A549 (cell line): ENCODE results near the gene CST4. TPM values are rescaled to one million over a fixed set of nuclear protein-coding genes. Genes with fewer than 3 reads are reported as not detected.

Experiments used
- ATAC-seq, 2 experiments: fragments of 200-7000 bp in 1 of 2; fragments of >200 bp in 1 of 2; cut with Nextera tagmentation in 1 of 2; cut with Tn5 transposase in 1 of 2; 3 replicates each; pipeline versions ENCODE4 v1.8.0 to v1.9.1; 2018 to 2020; ENCODE audit warnings: mild to moderate bottlenecking in 1 of 2, moderate library complexity in 1 of 2
- CTCF ChIA-PET: fragments of 300-600 bp; sonication (Branson Sonifier 250); formaldehyde crosslinking; extraction: SDS; loops from one replicate; lab custom pipeline; 2021; ENCODE audit warnings: antibody characterized with exemption, inconsistent platforms; lab: Yijun Ruan, JAX
- POLR2A ChIA-PET: fragments of 350-600 bp; formaldehyde crosslinking; extraction: SDS; loops from one replicate; lab custom pipeline; 2021; ENCODE audit warnings: antibody characterized with exemption, inconsistent platforms; lab: Yijun Ruan, JAX
- DNase-seq, 2 experiments: peaks; one replicate each; pipeline versions ENCODE4 v3.0.0 to v3.0.0-alpha.2; 2011 to 2016; ENCODE audit warnings: low read depth in 1 of 2, low spot score in 1 of 2
- FAIRE-seq: peaks from 2 replicates; lab custom pipeline; 2011; peaks lifted over from hg19 to GRCh38; lab: Jason Lieb, UNC
- H3K27ac ChIP-seq, 2 experiments: fragments of >200 bp; sonication (Bioruptor Twin); formaldehyde crosslinking; 3 replicates each; pipeline ENCODE4 v1.5.1; 2016 to 2017
- H3K4me1 ChIP-seq: fragments of >200 bp; sonication (Bioruptor Twin); formaldehyde crosslinking; 3 replicates; pipeline ENCODE4 v1.6.1; 2016
- H3K4me2 ChIP-seq: fragments of >200 bp; sonication (Bioruptor Twin); formaldehyde crosslinking; 3 replicates; pipeline ENCODE4 v1.6.1; 2016
- H3K4me3 ChIP-seq: fragments of >200 bp; sonication (Bioruptor Twin); formaldehyde crosslinking; 3 replicates; pipeline ENCODE4 v1.5.1; 2016
- H3K9me3 ChIP-seq: fragments of >200 bp; sonication (Bioruptor Twin); formaldehyde crosslinking; 3 replicates; pipeline ENCODE4 v1.6.1; 2016
- BCL3 ChIP-seq: fragments of >200 bp; sonication (Bioruptor Twin); formaldehyde crosslinking; IDR thresholded peaks from 3 replicates; pipeline ENCODE4 v1.6.1; 2016
- CBX8 ChIP-seq: fragments of 200-600 bp; sonication (generic); IDR thresholded peaks from 2 replicates; pipeline ENCODE4 v1.6.1; 2016
- CEBPB ChIP-seq, 2 experiments: fragments of >200 bp in 1 of 2; sonication (Bioruptor Twin) in 1 of 2; formaldehyde crosslinking in 1 of 2; IDR thresholded peaks; 2 replicates each; pipeline ENCODE4 v1.6.1; 2012 to 2016
- CHD2 ChIP-seq: fragments of 150-350 bp; IDR thresholded peaks from 2 replicates; pipeline ENCODE4 v1.6.1; 2014; ENCODE audit warnings: low read length; ENCODE audit not compliant: partially characterized antibody
- E2F6 ChIP-seq: IDR thresholded peaks from 2 replicates; pipeline ENCODE4 v1.6.1; 2012; ENCODE audit warnings: low read depth, borderline replicate concordance
- EHF ChIP-seq: fragments of 250-450 bp; sonication (Bioruptor Pico); IDR thresholded peaks from 2 replicates; pipeline ENCODE4 v1.5.0; 2020; ENCODE audit warnings: mild to moderate bottlenecking
- EP300 ChIP-seq, 2 experiments: fragments of >200 bp; sonication (Bioruptor Twin); formaldehyde crosslinking; IDR thresholded peaks; 2 replicates in 1 of 2; 3 replicates in 1 of 2; pipeline ENCODE4 v1.6.1; 2016 to 2017
- FOSB ChIP-seq: fragments of 250-450 bp; sonication (Bioruptor Pico); IDR thresholded peaks from 2 replicates; pipeline ENCODE4 v1.5.0; 2020; ENCODE audit warnings: mild to moderate bottlenecking, moderate library complexity
- FOSL2 ChIP-seq, 2 experiments: fragments of 450-650 bp in 1 of 2; fragments of >200 bp in 1 of 2; sonication (Bioruptor Twin) in 1 of 2; formaldehyde crosslinking; IDR thresholded peaks; 2 replicates each; pipeline versions ENCODE4 v1.5.0 to v1.6.1; 2016 to 2020; ENCODE audit warnings: mild to moderate bottlenecking in 1 of 2, moderate library complexity in 1 of 2
- GATA3 ChIP-seq: IDR thresholded peaks from 2 replicates; pipeline ENCODE4 v1.6.1; 2012; ENCODE audit warnings: borderline replicate concordance
- HES2 ChIP-seq: fragments of >200 bp; sonication (Bioruptor Twin); formaldehyde crosslinking; IDR thresholded peaks from 2 replicates; pipeline ENCODE4 v1.6.1; 2016
- HEYL ChIP-seq: fragments of 250-450 bp; sonication (Bioruptor Pico); IDR thresholded peaks from 2 replicates; pipeline ENCODE4 v1.8.0; 2021; ENCODE audit warnings: mild to moderate bottlenecking, moderate library complexity
- JUNB ChIP-seq: fragments of >200 bp; sonication (Bioruptor Twin); formaldehyde crosslinking; IDR thresholded peaks from 2 replicates; pipeline ENCODE4 v1.6.1; 2016
- KDM1A ChIP-seq: fragments of 200-600 bp; sonication (generic); IDR thresholded peaks from 2 replicates; pipeline ENCODE4 v1.6.1; 2016; ENCODE audit warnings: low read depth, mild to moderate bottlenecking
- KDM5A ChIP-seq: fragments of 200-600 bp; sonication (generic); IDR thresholded peaks from 2 replicates; pipeline ENCODE4 v1.6.1; 2016; ENCODE audit warnings: antibody characterized with exemption, mild to moderate bottlenecking
- MAFK ChIP-seq: fragments of 450-650 bp; IDR thresholded peaks from 2 replicates; pipeline ENCODE4 v1.6.1; 2014; ENCODE audit not compliant: partially characterized antibody
- MYC ChIP-seq: IDR thresholded peaks from 2 replicates; pipeline ENCODE4 v1.6.1; 2012; ENCODE audit warnings: mild to moderate bottlenecking, inconsistent platforms, low read length, improper control_type of control experiment, borderline replicate concordance
- PHF8 ChIP-seq: fragments of 200-600 bp; sonication (generic); IDR thresholded peaks from 2 replicates; pipeline ENCODE4 v1.6.1; 2016; ENCODE audit warnings: low read depth, mild to moderate bottlenecking, antibody characterized with exemption, moderate library complexity, borderline replicate concordance
- POLR2AphosphoS2 ChIP-seq: conservative IDR thresholded peaks from 2 replicates; pipeline ENCODE4 v1.6.1; 2012; ENCODE audit warnings: low read length, improper control_type of control experiment, inconsistent platforms
- RCOR1 ChIP-seq: fragments of 150-350 bp; IDR thresholded peaks from 2 replicates; pipeline ENCODE4 v1.6.1; 2014; ENCODE audit warnings: antibody characterized with exemption, low read length, low read depth
- RFX5 ChIP-seq: fragments of 450-650 bp; IDR thresholded peaks from 2 replicates; pipeline ENCODE4 v1.7.1; 2014; ENCODE audit warnings: antibody characterized with exemption, mild to moderate bottlenecking, moderate library complexity
- RNF2 ChIP-seq: fragments of 200-600 bp; sonication (generic); IDR thresholded peaks from 2 replicates; pipeline ENCODE4 v1.6.1; 2016; ENCODE audit warnings: low read depth, mild to moderate bottlenecking, antibody characterized with exemption, moderate library complexity, borderline replicate concordance
- SREBF2 ChIP-seq: fragments of 450-650 bp; IDR thresholded peaks from 2 replicates; pipeline ENCODE4 v1.6.1; 2014; ENCODE audit warnings: mild to moderate bottlenecking, moderate library complexity
- TFCP2L1 ChIP-seq: fragments of 250-450 bp; sonication (Bioruptor Pico); IDR thresholded peaks from 2 replicates; pipeline ENCODE4 v1.5.0; 2021; ENCODE audit warnings: mild to moderate bottlenecking
- TP53 ChIP-seq: fragments of 250-450 bp; sonication (Bioruptor Pico); IDR thresholded peaks from 2 replicates; pipeline ENCODE4 v1.5.0; 2021; ENCODE audit warnings: mild to moderate bottlenecking, moderate library complexity
- USF2 ChIP-seq: fragments of 450-650 bp; IDR thresholded peaks from 2 replicates; pipeline ENCODE4 v1.6.1; 2014; ENCODE audit warnings: antibody characterized with exemption
- ZC3H11A ChIP-seq: fragments of 450-650 bp; IDR thresholded peaks from 2 replicates; pipeline ENCODE4 v1.6.1; 2014; ENCODE audit warnings: antibody characterized with exemption, mild to moderate bottlenecking
- ZNF302 ChIP-seq: fragments of 250-450 bp; sonication (Bioruptor Pico); IDR thresholded peaks from 2 replicates; pipeline ENCODE4 v1.9.0; 2021; ENCODE audit warnings: inconsistent platforms, mild to moderate bottlenecking, moderate library complexity
- WGBS: methylation state at CpG from one replicate; pipeline ENCODE4 v1.1.6; 2017; ENCODE audit errors: missing lambda C conversion rate; 5-methylcytosine and 5-hydroxymethylcytosine counted together
- polyA plus RNA-seq, 4 experiments: library from polyadenylated mRNA; depleted of rRNA in 3 of 4; stranded (reverse); fragments of >200 nt; fragmentation: RNase III in 1 of 4; extraction: RNeasy Plus Mini Kit Qiagen cat#74134 plus additional on column Dnase treatment in 1 of 4; gene quantifications; 2 replicates in 3 of 4; 3 replicates in 1 of 4; pipeline ENCODE4 v1.2.3, GENCODE V29; 2011 to 2017

CST4 gene
- polyA plus RNA-seq, 2 of the 4 experiments (the other 2 are of a cell fraction) = not detected

- 60% methylated on average over 2 of the region's 2 CpGs for WGBS
- Histone ChIP-seq H3K9me3 (no peaks in the 10 kb centered on the region), H3K4me3 (no peak overlapping the region), H3K4me1 (no peaks in the 10 kb centered on the region)
- no peak for DNase-seq
- POLR2A ChIA-PET = no interaction called here
- no peak for FAIRE-seq
- CTCF ChIA-PET = interaction anchor here (1.7 kb wide), 1 partner anchor 77 kb away, joined by 4 read pairs; no protein-coding TSS in a partner anchor
- TF ChIP-seq ZNF302 (CRISPR knock-in tag) (no peak), E2F6 (no peak), POLR2AphosphoS2 (no peak), RNF2 (no peak), SREBF2 (no peak)
- TF ChIP-seq, all 56 proteins: peak for 0
- Histone ChIP-seq H3K27ac (no peak overlapping the region), H3K4me2 (no peak overlapping the region)
- ATAC-seq = no peak
Measured at GRCh38 chr20:23683281-23683680, 5.6 kb downstream of the CST4 start.

- no peaks in the 10 kb centered on the region for H3K9me3 ChIP-seq
- no peak for TF ChIP-seq HES2
- TF ChIP-seq TFCP2L1 = no peak
- FAIRE-seq (no peak), DNase-seq (no peak), ATAC-seq (no peak)
- H3K4me3 ChIP-seq = no peak overlapping the region
- no peak overlapping the region for H3K4me2 ChIP-seq
- CTCF ChIA-PET = no interaction called here
- POLR2A ChIA-PET = no interaction called here
- H3K4me1 ChIP-seq = no peaks in the 10 kb centered on the region
- no peak overlapping the region for H3K27ac ChIP-seq
Measured at GRCh38 chr20:23680146-23680545, 8.7 kb downstream of the CST4 start.

GRCh38 chr20:23679133-23680092 lies 9.4 kb downstream of the CST4 start:
- no peak for DNase-seq
- 62% methylated on average over 7 of the region's 7 CpGs for WGBS
- no peak for TF ChIP-seq FOSL2 (IDR thresholded peaks at IDR 0.05)
- no peak for TF ChIP-seq FOSL2 (CRISPR knock-in tag; IDR thresholded peaks at IDR 0.05)
- no peak for TF ChIP-seq CHD2
- TF ChIP-seq MYC = no peak
- no peak for TF ChIP-seq RFX5
- TF ChIP-seq KDM1A = no peak
- no peak for TF ChIP-seq TP53
- TF ChIP-seq USF2 = no peak
- TF ChIP-seq GATA3 = no peak
- no peak for TF ChIP-seq RCOR1
- no peak for TF ChIP-seq ZC3H11A
- TF ChIP-seq, all 56 proteins: peak for 0
- no peaks in the 10 kb centered on the region for H3K4me1 ChIP-seq
- no peak for ATAC-seq
- no peaks in the 10 kb centered on the region for H3K9me3 ChIP-seq
- H3K27ac ChIP-seq = no peak overlapping the region
- FAIRE-seq = peak; percentile 91
- ChIA-PET POLR2A (no interaction called here), CTCF (interaction anchor here (0.9 kb wide), 1 partner anchor 11 kb away, joined by 4 read pairs; no protein-coding TSS in a partner anchor)
- H3K4me3 ChIP-seq = no peak overlapping the region
- H3K4me2 ChIP-seq = no peak overlapping the region

GRCh38 chr20:23673209-23673608 lies 15.6 kb downstream of the CST4 start:
- ATAC-seq (no peak), DNase-seq (no peak), FAIRE-seq (no peak)
- H3K4me2 ChIP-seq = no peak overlapping the region
- no peak for TF ChIP-seq CBX8
- TF ChIP-seq BCL3 = no peak
- no peak for TF ChIP-seq EP300 (IDR thresholded peaks at IDR 0.05)
- no peak for TF ChIP-seq EHF (CRISPR knock-in tag)
- TF ChIP-seq KDM5A = no peak
- TF ChIP-seq PHF8 = no peak
- TF ChIP-seq RFX5 = no peak
- TF ChIP-seq MAFK = no peak
- TF ChIP-seq RCOR1 = no peak
- no peak for TF ChIP-seq HES2
- no peak for TF ChIP-seq SREBF2
- no peak for TF ChIP-seq MYC
- no peak for TF ChIP-seq CEBPB (IDR thresholded peaks at IDR 0.05)
- TF ChIP-seq HEYL = no peak
- no peak for TF ChIP-seq CHD2
- no peak for TF ChIP-seq FOSB
- no peak for TF ChIP-seq JUNB
- no peaks in the 10 kb centered on the region for H3K4me1 ChIP-seq
- POLR2A ChIA-PET = no interaction called here
- H3K4me3 ChIP-seq = no peak overlapping the region
- CTCF ChIA-PET = interaction anchor here (1.3 kb wide), 1 partner anchor 231 kb away, joined by 3 read pairs; no protein-coding TSS in a partner anchor
- WGBS = 8% methylated on average over 1 of the region's 1 CpG
- H3K27ac ChIP-seq = no peak overlapping the region
- H3K9me3 ChIP-seq = no peaks in the 10 kb centered on the region
